AG04449 (cell line): ENCODE results near the gene ADAMTS14.

Experiments used
- CTCF ChIA-PET: fragments of 350-600 bp; formaldehyde crosslinking; extraction: SDS; loops from one replicate; lab custom pipeline; 2021; ENCODE audit warnings: antibody characterized with exemption; lab: Yijun Ruan, JAX
- POLR2A ChIA-PET: fragments of 400-600, 350-600 bp; formaldehyde crosslinking; extraction: SDS; loops from one replicate; lab custom pipeline; 2020; ENCODE audit warnings: antibody characterized with exemption, inconsistent platforms; lab: Yijun Ruan, JAX
- DNase-seq: peaks from one replicate; pipeline ENCODE4 v3.0.0-alpha.2; 2010; ENCODE audit warnings: low read depth, low spot score
- H3K4me3 ChIP-seq: 2 replicates; pipeline ENCODE4 v1.5.1; 2011; ENCODE audit warnings: low read depth, mild to moderate bottlenecking, control low read depth, low read length
- CTCF ChIP-seq: IDR thresholded peaks from one replicate; pipeline ENCODE4 v1.5.1; 2011; ENCODE audit warnings: mild to moderate bottlenecking, moderate library complexity, low read length, control low read depth, inconsistent platforms; ENCODE audit not compliant: insufficient read depth; ENCODE audit errors: missing control alignments

The ADAMTS14 gene

GRCh38 chr10:70791386-70792039, 119.2 kb downstream of the ADAMTS14 start:
- POLR2A ChIA-PET, result no interaction called here
- TF ChIP-seq CTCF, result no peak
- H3K4me3 ChIP-seq, result no peak overlapping the region
- CTCF ChIA-PET, result no interaction called here
- DNase-seq, result no peak

GRCh38 chr10:70795613-70796012, 123.3 kb downstream of the ADAMTS14 start:
- TF ChIP-seq CTCF, result no peak
- DNase-seq, result no peak
- ChIA-PET CTCF (interaction anchor here (3.0 kb wide), 1 partner anchor 35 kb away, joined by 9 read pairs; no protein-coding TSS in a partner anchor), POLR2A (no interaction called here)
- no peak overlapping the region for H3K4me3 ChIP-seq

- no peak for TF ChIP-seq CTCF
- no peak overlapping the region for H3K4me3 ChIP-seq
- no peak for DNase-seq
- POLR2A ChIA-PET, result no interaction called here
- CTCF ChIA-PET, result interaction anchor here (1.4 kb wide), 1 partner anchor 337 kb away, joined by 3 read pairs; no protein-coding TSS in a partner anchor
Observed at GRCh38 chr10:70797840-70798239, 125.5 kb downstream of the ADAMTS14 start.

- ChIA-PET POLR2A (no interaction called here), CTCF (interaction anchor here (0.8 kb wide), 1 partner anchor 14 kb away, joined by 3 read pairs; no protein-coding TSS in a partner anchor)
- no peak for DNase-seq
- no peak for TF ChIP-seq CTCF
- no peak overlapping the region for H3K4me3 ChIP-seq
Observed at GRCh38 chr10:70799124-70799523, 126.8 kb downstream of the ADAMTS14 start.

- no peak for DNase-seq
- ChIA-PET POLR2A (no interaction called here), CTCF (interaction anchor here (1.5 to 3.5 kb wide), 2 partner anchors 13 to 252 kb away, joined by 3 to 23 read pairs; partner anchors contain the start of gene SGPL1)
- no peak for TF ChIP-seq CTCF
- H3K4me3 ChIP-seq, result no peak overlapping the region
Observed at GRCh38 chr10:70801854-70802253, 129.5 kb downstream of the ADAMTS14 start.

GRCh38 chr10:70803775-70804420, 131.6 kb downstream of the ADAMTS14 start:
- ChIA-PET POLR2A (no interaction called here), CTCF (interaction anchor here (0.9 to 3.5 kb wide), 3 partner anchors 10 to 80 kb away, joined by 3 to 23 read pairs (median 3); partner anchors contain the start of gene SGPL1)
- no peak overlapping the region for H3K4me3 ChIP-seq
- no peak for DNase-seq
- no peak for TF ChIP-seq CTCF
